BE2C (cell line): ENCODE data around the gene DEFB113. TPM values are rescaled to one million over a fixed set of nuclear protein-coding genes. Genes with fewer than 3 reads are reported as not detected.

Experiments used
- DNase-seq: peaks from one replicate; pipeline ENCODE4 v3.0.0-alpha.2; 2020
- H3K27me3 ChIP-seq: fragments of 250-450 bp; sonication (Bioruptor Pico); 2 replicates; pipeline ENCODE4 v1.5.1; 2020; ENCODE audit warnings: mild to moderate bottlenecking
- H3K36me3 ChIP-seq: fragments of 250-450 bp; sonication (Bioruptor Pico); 2 replicates; pipeline ENCODE4 v1.5.1; 2020; ENCODE audit warnings: mild to moderate bottlenecking
- H3K4me1 ChIP-seq: fragments of 250-450 bp; sonication (Bioruptor Pico); 2 replicates; pipeline ENCODE4 v1.5.1; 2020
- H3K4me3 ChIP-seq: 2 replicates; pipeline ENCODE4 v1.5.1; 2011; ENCODE audit warnings: low read depth, low read length
- H3K9me3 ChIP-seq: fragments of 250-450 bp; sonication (Bioruptor Pico); 2 replicates; pipeline ENCODE4 v1.5.1; 2020
- CTCF ChIP-seq: IDR thresholded peaks from 2 replicates; pipeline ENCODE4 v1.5.1; 2012; ENCODE audit warnings: mild to moderate bottlenecking, low read depth, low read length
- polyA plus RNA-seq: library from polyadenylated mRNA; unstranded; fragments of >200 nt; gene quantifications from one replicate; pipeline ENCODE4 v1.2.1, GENCODE V29; 2012; ENCODE audit warnings: low read depth, missing spikeins; ENCODE audit not compliant: insufficient read length, insufficient read depth

The DEFB113 gene
- not detected for polyA plus RNA-seq

- TF ChIP-seq CTCF: no peak
- Histone ChIP-seq H3K27me3 (no peaks in the 10 kb centered on the region), H3K4me1 (no peaks in the 10 kb centered on the region), H3K9me3 (no peaks in the 10 kb centered on the region), H3K4me3 (no peak within 1 kb of the TSS), H3K36me3 (no peaks in the 10 kb centered on the region)
- DNase-seq: no peak
Measured at GRCh38 chr6:49969605-49970004, at the start of gene DEFB113. Gene DEFB113, minus strand, starts transcription at chr6:49969625. Its CDS starts 0 bp downstream, at chr6:49969625.

- no peak for DNase-seq
- TF ChIP-seq CTCF: no peak
- Histone ChIP-seq H3K27me3 (no peaks in the 10 kb centered on the region), H3K4me1 (no peaks in the 10 kb centered on the region), H3K36me3 (no peaks in the 10 kb centered on the region), H3K9me3 (no peaks in the 10 kb centered on the region), H3K4me3 (no peak overlapping the region)
Measured at GRCh38 chr6:50007819-50008218, 38.4 kb upstream of the DEFB113 start.

- Histone ChIP-seq H3K4me3 (no peak overlapping the region), H3K4me1 (no peaks in the 10 kb centered on the region), H3K27me3 (no peaks in the 10 kb centered on the region), H3K9me3 (no peaks in the 10 kb centered on the region), H3K36me3 (no peaks in the 10 kb centered on the region)
- no peak for TF ChIP-seq CTCF
- DNase-seq: no peak
Measured at GRCh38 chr6:50003139-50003538, 33.7 kb upstream of the DEFB113 start.

- DNase-seq: no peak
- Histone ChIP-seq H3K27me3 (no peaks in the 10 kb centered on the region), H3K36me3 (no peaks in the 10 kb centered on the region), H3K4me1 (no peaks in the 10 kb centered on the region), H3K4me3 (no peak overlapping the region), H3K9me3 (no peaks in the 10 kb centered on the region)
- no peak for TF ChIP-seq CTCF
Measured at GRCh38 chr6:49995278-49995677, 25.9 kb upstream of the DEFB113 start.

GRCh38 chr6:49988900-49989299 is 19.5 kb upstream of the DEFB113 start:
- Histone ChIP-seq H3K36me3 (no peaks in the 10 kb centered on the region), H3K27me3 (no peaks in the 10 kb centered on the region), H3K4me3 (no peak overlapping the region), H3K9me3 (no peaks in the 10 kb centered on the region), H3K4me1 (no peaks in the 10 kb centered on the region)
- no peak for DNase-seq
- TF ChIP-seq CTCF: no peak

GRCh38 chr6:49987749-49988148 is 18.3 kb upstream of the DEFB113 start:
- no peaks in the 10 kb centered on the region for H3K36me3 ChIP-seq
- TF ChIP-seq CTCF: no peak
- H3K4me1 ChIP-seq: no peaks in the 10 kb centered on the region
- H3K9me3 ChIP-seq: no peaks in the 10 kb centered on the region
- DNase-seq: no peak
- H3K4me3 ChIP-seq: no peak overlapping the region
- H3K27me3 ChIP-seq: no peaks in the 10 kb centered on the region
